H9 (cell line): ENCODE results near the gene GABBR2. TPM values are rescaled to one million over a fixed set of nuclear protein-coding genes. Genes with fewer than 3 reads are reported as not detected.

Experiments used
- DNase-seq: peaks from one replicate; pipeline ENCODE4 v3.0.0-alpha.2; 2017
- H2AFZ ChIP-seq: one replicate; pipeline ENCODE4 v1.6.1; 2013; ENCODE audit warnings: mild to moderate bottlenecking, low read length, control low read depth, moderate library complexity
- H2AK5ac ChIP-seq: 2 replicates; pipeline ENCODE4 v1.6.1; 2013; ENCODE audit warnings: low read length, control low read depth, mixed read lengths; ENCODE audit not compliant: insufficient read length
- H2BK120ac ChIP-seq: one replicate; pipeline ENCODE4 v1.6.1; 2013; ENCODE audit warnings: low read depth, mild to moderate bottlenecking, low read length, control low read depth, inconsistent platforms; ENCODE audit not compliant: poor library complexity, severe bottlenecking
- H2BK12ac ChIP-seq: 2 replicates; pipeline ENCODE4 v1.6.1; 2013; ENCODE audit warnings: low read length, control low read depth, mixed read lengths, low read depth; ENCODE audit not compliant: insufficient read length
- H2BK15ac ChIP-seq: 2 replicates; pipeline ENCODE4 v1.6.1; 2013; ENCODE audit warnings: low read depth, low read length, control low read depth
- H2BK20ac ChIP-seq: one replicate; pipeline ENCODE4 v1.6.1; 2013; ENCODE audit warnings: low read depth, mild to moderate bottlenecking, low read length, control low read depth, inconsistent platforms; ENCODE audit not compliant: poor library complexity, severe bottlenecking
- H2BK5ac ChIP-seq: 2 replicates; pipeline ENCODE4 v1.6.1; 2013; ENCODE audit warnings: low read length, control low read depth, mixed read lengths; ENCODE audit not compliant: insufficient read length
- H3K14ac ChIP-seq: 2 replicates; pipeline ENCODE4 v1.6.1; 2013; ENCODE audit warnings: low read length, control low read depth; ENCODE audit not compliant: insufficient read depth
- H3K18ac ChIP-seq: 2 replicates; pipeline ENCODE4 v1.6.1; 2013; ENCODE audit warnings: low read depth, mild to moderate bottlenecking, mixed read lengths, low read length, control low read depth; ENCODE audit not compliant: insufficient read length
- H3K23ac ChIP-seq: 2 replicates; pipeline ENCODE4 v1.6.1; 2013; ENCODE audit warnings: low read length, control low read depth, mixed read lengths, low read depth; ENCODE audit not compliant: insufficient read length
- H3K23me2 ChIP-seq: 2 replicates; pipeline ENCODE4 v1.6.1; 2013; ENCODE audit warnings: low read depth, mild to moderate bottlenecking, mixed read lengths, low read length, control low read depth; ENCODE audit not compliant: insufficient read length, poor library complexity, severe bottlenecking
- H3K27ac ChIP-seq: 2 replicates; pipeline ENCODE4 v1.5.1; 2013; ENCODE audit warnings: low read length, control low read depth, mixed read lengths, low read depth; ENCODE audit not compliant: insufficient read length
- H3K27me3 ChIP-seq: 2 replicates; pipeline ENCODE4 v1.6.1; 2013; ENCODE audit warnings: low read length, control low read depth, inconsistent platforms; ENCODE audit not compliant: insufficient read depth
- H3K4ac ChIP-seq: 2 replicates; pipeline ENCODE4 v1.6.1; 2013; ENCODE audit warnings: low read depth, mild to moderate bottlenecking, control low read depth, inconsistent platforms, low read length, moderate library complexity
- H3K4me1 ChIP-seq: 2 replicates; pipeline ENCODE4 v1.6.1; 2013; ENCODE audit warnings: low read length, control low read depth, inconsistent platforms; ENCODE audit not compliant: insufficient read depth
- H3K4me2 ChIP-seq: 2 replicates; pipeline ENCODE4 v1.6.1; 2013; ENCODE audit warnings: low read length, control low read depth, mixed read lengths; ENCODE audit not compliant: insufficient read length, insufficient read depth
- H3K56ac ChIP-seq: 2 replicates; pipeline ENCODE4 v1.6.1; 2013; ENCODE audit warnings: low read depth, mild to moderate bottlenecking, mixed read lengths, low read length, control low read depth; ENCODE audit not compliant: insufficient read length
- H3K79me1 ChIP-seq: 2 replicates; pipeline ENCODE4 v1.6.1; 2013; ENCODE audit warnings: low read depth, mild to moderate bottlenecking, moderate library complexity, low read length, control low read depth, inconsistent platforms; ENCODE audit not compliant: insufficient read depth, poor library complexity, severe bottlenecking
- H3K79me2 ChIP-seq: 2 replicates; pipeline ENCODE4 v1.6.1; 2013; ENCODE audit warnings: low read length, control low read depth, inconsistent platforms; ENCODE audit not compliant: insufficient read depth
- H3K9ac ChIP-seq: 2 replicates; pipeline ENCODE4 v1.6.1; 2013; ENCODE audit warnings: low read length, control low read depth, mixed read lengths; ENCODE audit not compliant: insufficient read length; ENCODE audit errors: extremely low read depth
- H3K9me3 ChIP-seq: one replicate; pipeline ENCODE4 v1.6.1; 2013; ENCODE audit warnings: low read depth, low read length, inconsistent platforms; ENCODE audit not compliant: control insufficient read depth
- H3T11ph ChIP-seq: one replicate; pipeline ENCODE4 v1.6.1; 2013; ENCODE audit warnings: mild to moderate bottlenecking, low read length, control low read depth, inconsistent platforms
- H4K20me1 ChIP-seq: one replicate; pipeline ENCODE4 v1.6.1; 2013; ENCODE audit not compliant: control insufficient read depth, insufficient read length, insufficient read depth
- H4K5ac ChIP-seq: 2 replicates; pipeline ENCODE4 v1.6.1; 2013; ENCODE audit warnings: low read depth, mild to moderate bottlenecking, mixed read lengths, low read length, control low read depth; ENCODE audit not compliant: insufficient read length
- H4K8ac ChIP-seq: replicated peaks from 2 replicates; pipeline ENCODE4 v1.6.1; 2013; ENCODE audit warnings: low read length, control low read depth, mixed read lengths, low read depth; ENCODE audit not compliant: insufficient read length
- H4K91ac ChIP-seq: 2 replicates; pipeline ENCODE4 v1.6.1; 2013; ENCODE audit warnings: low read depth, mild to moderate bottlenecking, moderate library complexity, mixed read lengths, low read length, control low read depth; ENCODE audit not compliant: insufficient read length
- H3K27ac Mint-ChIP-seq, 3 experiments: 2 replicates in 2 of 3; 3 replicates in 1 of 3; pipeline ENCODE4 v1.8.0; 2020 to 2021; ENCODE audit warnings: mixed read lengths in 3 of 3, mild to moderate bottlenecking in 1 of 3, moderate library complexity in 1 of 3
- H3K27me3 Mint-ChIP-seq: 2 replicates; pipeline ENCODE4 v1.8.0; 2021; ENCODE audit warnings: low read depth, mild to moderate bottlenecking, moderate library complexity, mixed read lengths
- H3K36me3 Mint-ChIP-seq, 3 experiments: 2 replicates in 2 of 3; 3 replicates in 1 of 3; pipeline ENCODE4 v1.8.0; 2020 to 2021; ENCODE audit warnings: low read depth in 3 of 3, mixed read lengths in 3 of 3; ENCODE audit not compliant: insufficient read depth in 1 of 3
- H3K4me1 Mint-ChIP-seq, 2 experiments: 2 replicates each; pipeline ENCODE4 v1.8.0; 2020; ENCODE audit warnings: mixed read lengths in 2 of 2
- H3K4me3 Mint-ChIP-seq, 2 experiments: 2 replicates in 1 of 2; 3 replicates in 1 of 2; pipeline ENCODE4 v1.8.0; 2020 to 2021; ENCODE audit warnings: mild to moderate bottlenecking in 2 of 2, mixed read lengths in 2 of 2, moderate library complexity in 1 of 2
- H3K9me3 Mint-ChIP-seq, 2 experiments: 2 replicates in 1 of 2; 3 replicates in 1 of 2; pipeline ENCODE4 v1.8.0; 2020; ENCODE audit warnings: mild to moderate bottlenecking in 2 of 2, mixed read lengths in 2 of 2, moderate library complexity in 1 of 2
- WGBS: extraction: QIAGEN DNeasy Blood & Tissue Kit; methylation state at CpG from one replicate; pipeline ENCODE4 v1.1.7; 2013; ENCODE audit warnings: missing lambda C conversion rate, low lambda C conversion rate, mixed read lengths; ENCODE audit not compliant: insufficient read length; ENCODE audit errors: extremely low coverage; 5-methylcytosine and 5-hydroxymethylcytosine counted together
- total RNA-seq: library from RNA; stranded (reverse); gene quantifications from 2 replicates; pipeline ENCODE4 v1.2.1, GENCODE V29; 2021
- TF ChIP-seq, protein P1 (sequence below): fragments of 200-600 bp; sonication (generic); conservative IDR thresholded peaks from 3 replicates; pipeline ENCODE4 v1.8.0; 2021; ENCODE audit warnings: antibody characterized with exemption, mild to moderate bottlenecking

The GABBR2 gene
- total RNA-seq, 1 experiment from 2014 or later = 0.66 TPM

DNA sequence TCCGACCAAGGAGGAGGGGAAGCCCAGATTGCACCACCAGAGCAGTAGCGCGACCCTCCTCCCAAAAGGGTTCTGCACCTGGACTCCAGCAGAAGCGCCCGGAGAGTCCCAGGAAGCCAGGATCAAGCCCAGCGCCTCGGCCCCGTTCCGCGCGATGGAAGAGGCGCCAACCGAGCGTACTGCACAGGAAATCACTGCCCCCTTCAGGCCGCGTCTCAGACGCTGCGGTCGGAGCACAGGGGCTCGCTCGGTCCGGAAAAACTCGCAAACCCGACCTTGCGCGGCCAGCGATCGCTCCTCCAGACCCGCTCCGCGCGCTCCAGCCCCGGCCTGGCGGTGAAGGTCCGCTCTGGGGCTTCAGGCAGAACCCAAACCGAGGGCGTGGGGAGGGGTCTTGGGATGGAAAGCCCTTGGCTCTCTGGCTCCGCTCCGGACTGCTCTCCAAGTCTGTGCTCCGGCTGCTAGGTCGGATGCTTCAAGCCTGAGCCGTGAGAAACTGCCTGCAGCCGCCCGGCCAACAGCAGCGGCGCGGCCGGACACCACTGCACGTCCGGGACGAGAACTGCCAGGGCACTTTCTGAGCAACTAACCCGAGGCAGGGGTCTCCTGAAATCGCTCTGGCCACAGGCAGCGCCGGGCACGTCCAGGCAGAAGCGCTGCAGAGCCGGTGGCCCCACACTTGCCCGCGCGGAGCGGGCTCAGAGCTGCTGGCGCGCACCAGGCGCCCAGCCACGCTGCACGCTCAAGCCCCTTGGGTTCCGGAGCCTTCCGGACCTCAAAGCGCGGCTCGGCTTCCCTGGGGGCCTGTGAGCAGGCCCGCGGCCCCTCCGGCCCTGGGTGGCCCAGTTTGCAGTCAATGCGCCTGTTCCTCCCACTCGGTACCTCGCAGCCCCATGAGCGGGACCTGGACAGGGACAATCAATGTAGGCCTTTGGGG, 1.3 kb downstream of the GABBR2 start:
- H3K27ac ChIP-seq = no peak overlapping the region
- no peak overlapping the region for H2BK12ac ChIP-seq
- H3K23me2 ChIP-seq = peaks cover 17% of the 10 kb centered on the region
- no peaks in the 10 kb centered on the region; a peak in 1 of 7 replicates for H3K36me3 Mint-ChIP-seq
- no CpG with 5 or more reads among the region's 79 CpGs for WGBS
- no peak overlapping the region for H2BK15ac ChIP-seq
- no peak overlapping the region for H2AK5ac ChIP-seq
- H3K9me3 ChIP-seq = no peaks in the 10 kb centered on the region
- H4K5ac ChIP-seq = no peak overlapping the region
- no peak overlapping the region for H2BK120ac ChIP-seq
- no peaks in the 10 kb centered on the region for H3K4me1 ChIP-seq
- H3K9me3 Mint-ChIP-seq = no peaks in the 10 kb centered on the region; a peak in 2 of 5 replicates
- H3K4ac ChIP-seq = no peak overlapping the region
- no peak overlapping the region for H4K91ac ChIP-seq
- H3K4me2 ChIP-seq = peak overlapping the region; percentile 45
- H4K8ac ChIP-seq = no peak overlapping the region
- peak overlapping the region; percentile 55 to 80 for H3K4me3 Mint-ChIP-seq
- TF ChIP-seq, protein P1, sequence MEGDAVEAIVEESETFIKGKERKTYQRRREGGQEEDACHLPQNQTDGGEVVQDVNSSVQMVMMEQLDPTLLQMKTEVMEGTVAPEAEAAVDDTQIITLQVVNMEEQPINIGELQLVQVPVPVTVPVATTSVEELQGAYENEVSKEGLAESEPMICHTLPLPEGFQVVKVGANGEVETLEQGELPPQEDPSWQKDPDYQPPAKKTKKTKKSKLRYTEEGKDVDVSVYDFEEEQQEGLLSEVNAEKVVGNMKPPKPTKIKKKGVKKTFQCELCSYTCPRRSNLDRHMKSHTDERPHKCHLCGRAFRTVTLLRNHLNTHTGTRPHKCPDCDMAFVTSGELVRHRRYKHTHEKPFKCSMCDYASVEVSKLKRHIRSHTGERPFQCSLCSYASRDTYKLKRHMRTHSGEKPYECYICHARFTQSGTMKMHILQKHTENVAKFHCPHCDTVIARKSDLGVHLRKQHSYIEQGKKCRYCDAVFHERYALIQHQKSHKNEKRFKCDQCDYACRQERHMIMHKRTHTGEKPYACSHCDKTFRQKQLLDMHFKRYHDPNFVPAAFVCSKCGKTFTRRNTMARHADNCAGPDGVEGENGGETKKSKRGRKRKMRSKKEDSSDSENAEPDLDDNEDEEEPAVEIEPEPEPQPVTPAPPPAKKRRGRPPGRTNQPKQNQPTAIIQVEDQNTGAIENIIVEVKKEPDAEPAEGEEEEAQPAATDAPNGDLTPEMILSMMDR = peak; percentile 86
- H3K18ac ChIP-seq = no peak overlapping the region
- peaks cover 7 to 14% of the 10 kb centered on the region in 2 experiments for H3K4me1 Mint-ChIP-seq
- no peak overlapping the region for H3K56ac ChIP-seq
- H3K23ac ChIP-seq = no peak overlapping the region
- H3K14ac ChIP-seq = no peak overlapping the region
- no peak overlapping the region for H3K27ac Mint-ChIP-seq
- no peak overlapping the region for H2AFZ ChIP-seq
- no peak overlapping the region for H2BK5ac ChIP-seq
- peaks cover 38% of the 10 kb centered on the region for H3K27me3 ChIP-seq
- peak; percentile 85 for DNase-seq
- no peaks in the 10 kb centered on the region for H4K20me1 ChIP-seq
- H3K27me3 Mint-ChIP-seq = peaks cover 87% of the 10 kb centered on the region
- H2BK20ac ChIP-seq = no peak overlapping the region
- H3K79me1 ChIP-seq = no peaks in the 10 kb centered on the region
- H3K79me2 ChIP-seq = no peaks in the 10 kb centered on the region
- no peak overlapping the region for H3K9ac ChIP-seq
- H3T11ph ChIP-seq = no peak overlapping the region
